Parathyroid adenoma (tissue), 2 donors: Measurements from ENCODE around the gene MAP2K4.

Experiments used
- H2AFZ ChIP-seq: fragments of 300-600 bp; sonication (generic); one replicate; pipeline ENCODE4 v1.7.0; 2017; ENCODE audit warnings: antibody characterized with exemption, mild to moderate bottlenecking
- H3K27ac ChIP-seq: fragments of 300-600 bp; sonication (generic); one replicate; pipeline ENCODE4 v1.7.0; 2017
- H3K27me3 ChIP-seq: fragments of 300-600 bp; sonication (generic); one replicate; pipeline ENCODE4 v1.7.0; 2017; ENCODE audit warnings: low read length; ENCODE audit not compliant: control insufficient read depth, insufficient read depth
- H3K36me3 ChIP-seq: fragments of 300-600 bp; sonication (generic); one replicate; pipeline ENCODE4 v1.7.0; 2017; ENCODE audit warnings: low read length; ENCODE audit not compliant: control insufficient read depth, insufficient read depth
- H3K4me1 ChIP-seq: fragments of 300-600 bp; sonication (generic); one replicate; pipeline ENCODE4 v1.7.0; 2017; ENCODE audit warnings: control low read depth
- H3K4me2 ChIP-seq: fragments of 300-600 bp; sonication (generic); one replicate; pipeline ENCODE4 v1.7.0; 2017; ENCODE audit warnings: low read length
- H3K4me3 ChIP-seq: fragments of 300-600 bp; sonication (generic); one replicate; pipeline ENCODE4 v1.7.0; 2017; ENCODE audit warnings: low read depth, low read length
- H3K79me2 ChIP-seq: fragments of 300-600 bp; sonication (generic); one replicate; pipeline ENCODE4 v1.7.0; 2017; ENCODE audit warnings: control low read depth
- H3K9ac ChIP-seq: fragments of 300-600 bp; sonication (generic); one replicate; pipeline ENCODE4 v1.7.0; 2017; ENCODE audit warnings: mild to moderate bottlenecking
- H3K9me3 ChIP-seq: fragments of 300-600 bp; sonication (generic); one replicate; pipeline ENCODE4 v1.7.0; 2017; ENCODE audit warnings: low read length; ENCODE audit not compliant: control insufficient read depth
- CTCF ChIP-seq: fragments of 300-600 bp; sonication (generic); IDR thresholded peaks from one replicate; pipeline ENCODE4 v1.7.0; 2017; ENCODE audit warnings: antibody characterized with exemption, mild to moderate bottlenecking
- donor health status: primary hyperparathyroidism.

Gene MAP2K4

GRCh38 chr17:12074346-12074745 lies 53.7 kb downstream of the MAP2K4 start:
- no peaks in the 10 kb centered on the region for H3K27me3 ChIP-seq
- no peak overlapping the region for H3K27ac ChIP-seq
- TF ChIP-seq CTCF: no peak
- H3K4me2 ChIP-seq: no peak overlapping the region
- peaks cover 25% of the 10 kb centered on the region for H3K79me2 ChIP-seq
- H3K36me3 ChIP-seq: no peaks in the 10 kb centered on the region
- H2AFZ ChIP-seq: no peak overlapping the region
- no peak overlapping the region for H3K4me3 ChIP-seq
- H3K9ac ChIP-seq: no peak overlapping the region
- H3K9me3 ChIP-seq: no peaks in the 10 kb centered on the region
- no peaks in the 10 kb centered on the region for H3K4me1 ChIP-seq

- Histone ChIP-seq H3K36me3 (no peaks in the 10 kb centered on the region), H3K4me1 (no peaks in the 10 kb centered on the region), H3K9ac (no peak overlapping the region), H3K27ac (no peak overlapping the region), H3K27me3 (no peaks in the 10 kb centered on the region), H2AFZ (no peak overlapping the region), H3K79me2 (peaks cover 19% of the 10 kb centered on the region), H3K4me3 (no peak overlapping the region), H3K4me2 (no peak overlapping the region), H3K9me3 (no peaks in the 10 kb centered on the region)
- TF ChIP-seq CTCF: no peak
Observed at GRCh38 chr17:12077773-12078172, 57.1 kb downstream of the MAP2K4 start.

GRCh38 chr17:12078791-12079190 lies 58.1 kb downstream of the MAP2K4 start:
- H3K27ac ChIP-seq: no peak overlapping the region
- H2AFZ ChIP-seq: no peak overlapping the region
- TF ChIP-seq CTCF: no peak

GRCh38 chr17:12081720-12082119 lies 61.0 kb downstream of the MAP2K4 start:
- Histone ChIP-seq H3K4me1 (no peaks in the 10 kb centered on the region), H2AFZ (no peak overlapping the region), H3K36me3 (no peaks in the 10 kb centered on the region), H3K9ac (no peak overlapping the region), H3K27me3 (no peaks in the 10 kb centered on the region), H3K9me3 (no peaks in the 10 kb centered on the region), H3K79me2 (peaks cover 26% of the 10 kb centered on the region), H3K27ac (no peak overlapping the region), H3K4me3 (no peak overlapping the region), H3K4me2 (no peak overlapping the region)
- TF ChIP-seq CTCF: no peak

More at GRCh38 chr17:12078791-12079190, 58.1 kb downstream of the MAP2K4 start:
- Histone ChIP-seq H3K9ac (no peak overlapping the region), H3K27me3 (no peaks in the 10 kb centered on the region), H3K4me1 (no peaks in the 10 kb centered on the region), H3K4me3 (no peak overlapping the region), H3K4me2 (no peak overlapping the region), H3K36me3 (no peaks in the 10 kb centered on the region), H3K9me3 (no peaks in the 10 kb centered on the region), H3K79me2 (peaks cover 24% of the 10 kb centered on the region)

GRCh38 chr17:12085076-12085949 lies 64.6 kb downstream of the MAP2K4 start:
- Histone ChIP-seq H3K79me2 (peaks cover 20% of the 10 kb centered on the region), H3K9me3 (no peaks in the 10 kb centered on the region), H3K9ac (no peak overlapping the region), H3K27me3 (no peaks in the 10 kb centered on the region), H3K4me3 (no peak overlapping the region), H2AFZ (no peak overlapping the region), H3K27ac (no peak overlapping the region), H3K4me2 (no peak overlapping the region), H3K4me1 (peaks cover 2% of the 10 kb centered on the region), H3K36me3 (no peaks in the 10 kb centered on the region)
- TF ChIP-seq CTCF: no peak
